AG04450 (cell line): ENCODE measurements around the gene CAPRIN1. TPM values are rescaled to one million over a fixed set of nuclear protein-coding genes. Genes with fewer than 3 reads are reported as not detected.

Experiments used
- CTCF ChIA-PET: fragments of 300-600, 350-600 bp; formaldehyde crosslinking; extraction: SDS; loops from one replicate; lab custom pipeline; 2022; ENCODE audit warnings: antibody characterized with exemption, inconsistent platforms; lab: Charles Lee
- POLR2A ChIA-PET: fragments of 350-600 bp; formaldehyde crosslinking; extraction: SDS; loops from one replicate; lab custom pipeline; 2021; ENCODE audit warnings: antibody characterized with exemption, inconsistent platforms; lab: Yijun Ruan, JAX
- DNase-seq: peaks from one replicate; pipeline ENCODE4 v3.0.0-alpha.2; 2011; ENCODE audit warnings: low read depth, low spot score
- H3K27ac ChIP-seq: one replicate; pipeline ENCODE4 v1.5.1; 2012; ENCODE audit warnings: low read depth, low read length, control low read depth
- H3K27me3 ChIP-seq: one replicate; pipeline ENCODE4 v1.6.0; 2012; ENCODE audit warnings: low read length; ENCODE audit not compliant: control insufficient read depth, insufficient read depth
- H3K4me3 ChIP-seq: 2 replicates; pipeline ENCODE4 v1.5.1; 2011; ENCODE audit warnings: mild to moderate bottlenecking, low read depth, low read length, control low read depth
- H3K9me3 ChIP-seq: 2 replicates; pipeline ENCODE4 v1.5.1; 2012; ENCODE audit warnings: low read length; ENCODE audit not compliant: control insufficient read depth, insufficient read depth
- polyA plus RNA-seq: library from polyadenylated mRNA; depleted of rRNA; stranded (reverse); fragments of >200 nt; gene quantifications from 2 replicates; pipeline ENCODE4 v1.2.3, GENCODE V29; 2011
- TF ChIP-seq, protein P1 (sequence below): IDR thresholded peaks from 2 replicates; pipeline ENCODE4 v1.5.1; 2011; ENCODE audit warnings: low read depth, low read length, control low read depth, inconsistent platforms

The CAPRIN1 gene
- polyA plus RNA-seq, 1 experiment = 251 TPM

DNA sequence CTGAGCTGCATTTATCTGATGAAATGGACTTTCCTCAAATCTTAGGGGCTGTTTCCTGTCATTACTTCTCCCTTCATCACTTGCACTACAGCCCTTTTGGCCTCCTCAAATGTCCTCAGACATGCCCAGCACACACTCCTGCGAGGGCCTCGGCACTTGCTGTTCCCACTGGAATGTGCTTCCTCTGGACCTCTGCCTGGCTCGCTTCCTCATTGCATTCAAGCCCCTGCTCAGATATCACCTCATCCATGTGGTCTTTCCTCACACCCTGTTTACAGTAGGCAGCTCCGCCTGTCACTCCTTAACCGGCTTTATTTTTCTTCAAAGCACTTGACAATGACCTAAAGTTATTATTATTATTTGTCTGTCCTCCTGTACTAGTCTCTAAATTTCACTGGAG, 62.9 kb downstream of the CAPRIN1 start:
- CTCF ChIA-PET = interaction anchor here (0.9 kb wide), 1 partner anchor 127 kb away, joined by 3 read pairs; no protein-coding TSS in a partner anchor
- H3K27me3 ChIP-seq = no peaks in the 10 kb centered on the region
- TF ChIP-seq, protein P1, sequence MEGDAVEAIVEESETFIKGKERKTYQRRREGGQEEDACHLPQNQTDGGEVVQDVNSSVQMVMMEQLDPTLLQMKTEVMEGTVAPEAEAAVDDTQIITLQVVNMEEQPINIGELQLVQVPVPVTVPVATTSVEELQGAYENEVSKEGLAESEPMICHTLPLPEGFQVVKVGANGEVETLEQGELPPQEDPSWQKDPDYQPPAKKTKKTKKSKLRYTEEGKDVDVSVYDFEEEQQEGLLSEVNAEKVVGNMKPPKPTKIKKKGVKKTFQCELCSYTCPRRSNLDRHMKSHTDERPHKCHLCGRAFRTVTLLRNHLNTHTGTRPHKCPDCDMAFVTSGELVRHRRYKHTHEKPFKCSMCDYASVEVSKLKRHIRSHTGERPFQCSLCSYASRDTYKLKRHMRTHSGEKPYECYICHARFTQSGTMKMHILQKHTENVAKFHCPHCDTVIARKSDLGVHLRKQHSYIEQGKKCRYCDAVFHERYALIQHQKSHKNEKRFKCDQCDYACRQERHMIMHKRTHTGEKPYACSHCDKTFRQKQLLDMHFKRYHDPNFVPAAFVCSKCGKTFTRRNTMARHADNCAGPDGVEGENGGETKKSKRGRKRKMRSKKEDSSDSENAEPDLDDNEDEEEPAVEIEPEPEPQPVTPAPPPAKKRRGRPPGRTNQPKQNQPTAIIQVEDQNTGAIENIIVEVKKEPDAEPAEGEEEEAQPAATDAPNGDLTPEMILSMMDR = no peak
- no peak overlapping the region for H3K4me3 ChIP-seq
- H3K9me3 ChIP-seq = no peaks in the 10 kb centered on the region
- H3K27ac ChIP-seq = no peak overlapping the region
- POLR2A ChIA-PET = no interaction called here
- no peak for DNase-seq

DNA sequence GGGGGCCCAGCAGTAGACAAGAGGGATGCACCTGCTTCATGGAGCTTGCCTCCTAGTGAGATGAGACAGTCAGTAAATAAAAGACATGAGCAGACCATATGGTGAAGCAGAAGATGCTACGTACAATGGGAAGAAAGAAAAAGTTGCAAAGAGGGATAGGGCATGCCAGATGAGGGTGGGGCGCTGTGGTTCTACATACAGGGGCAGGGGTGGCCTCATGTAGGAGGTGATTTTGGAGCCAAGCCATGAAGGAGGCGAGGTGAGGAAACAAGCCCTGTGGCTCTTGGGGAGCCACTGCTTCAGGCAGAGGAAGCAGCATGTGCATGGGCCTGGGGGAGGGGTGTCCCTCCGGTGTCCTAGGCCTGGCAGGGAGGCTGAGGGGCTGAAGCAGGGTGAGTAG, 69.1 kb downstream of the CAPRIN1 start:
- TF ChIP-seq, protein P1 = no peak
- POLR2A ChIA-PET = no interaction called here
- Histone ChIP-seq H3K9me3 (no peaks in the 10 kb centered on the region), H3K27ac (no peak overlapping the region), H3K4me3 (no peak overlapping the region), H3K27me3 (no peaks in the 10 kb centered on the region)
- no peak for DNase-seq
- CTCF ChIA-PET = no interaction called here

DNA sequence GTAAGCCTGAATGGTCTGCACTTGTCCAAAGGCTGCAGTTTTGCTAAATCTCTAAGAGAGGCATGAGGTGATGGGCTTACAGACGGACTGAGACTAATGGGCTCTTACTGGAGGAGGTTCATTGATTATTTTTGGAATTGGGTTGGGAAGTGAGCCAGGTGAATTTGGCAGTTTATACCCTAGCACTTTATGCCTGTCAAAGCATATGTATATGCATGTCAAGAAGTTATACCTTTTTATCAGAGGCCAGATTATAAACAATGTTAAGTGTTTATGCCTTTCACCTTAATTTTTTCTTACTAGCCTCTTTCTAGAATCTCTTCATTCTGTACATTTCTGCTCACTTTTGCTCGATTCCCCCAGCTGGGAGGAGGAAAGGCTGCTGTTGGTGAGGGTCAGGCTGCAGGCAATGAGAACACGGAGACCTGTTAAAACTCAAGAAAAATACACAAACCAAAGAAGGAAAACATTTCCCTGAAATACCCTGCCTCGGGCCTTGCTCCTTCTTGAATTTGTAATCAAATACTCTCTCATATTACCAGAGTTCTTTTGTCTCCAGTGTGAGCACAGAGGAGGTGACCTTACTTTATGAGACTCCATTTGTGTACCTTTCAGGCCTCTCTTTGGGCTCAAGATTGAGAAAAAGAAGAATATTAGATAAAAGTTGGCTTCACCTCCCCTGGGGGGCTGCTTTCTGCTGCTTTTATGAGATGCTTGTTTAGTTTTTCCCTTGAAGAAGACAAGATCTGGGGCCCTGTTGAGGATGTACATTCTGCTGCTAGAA, 73.5 kb downstream of the CAPRIN1 start:
- DNase-seq = no peak
- Histone ChIP-seq H3K27me3 (no peaks in the 10 kb centered on the region), H3K9me3 (no peaks in the 10 kb centered on the region), H3K27ac (peak overlapping the region; percentile 21), H3K4me3 (no peak overlapping the region)
- CTCF ChIA-PET = interaction anchor here (1.1 to 1.3 kb wide), 2 partner anchors 49 to 367 kb away, joined by 3 to 4 read pairs; no protein-coding TSS in a partner anchor
- TF ChIP-seq, protein P1 = no peak
- POLR2A ChIA-PET = no interaction called here

DNA sequence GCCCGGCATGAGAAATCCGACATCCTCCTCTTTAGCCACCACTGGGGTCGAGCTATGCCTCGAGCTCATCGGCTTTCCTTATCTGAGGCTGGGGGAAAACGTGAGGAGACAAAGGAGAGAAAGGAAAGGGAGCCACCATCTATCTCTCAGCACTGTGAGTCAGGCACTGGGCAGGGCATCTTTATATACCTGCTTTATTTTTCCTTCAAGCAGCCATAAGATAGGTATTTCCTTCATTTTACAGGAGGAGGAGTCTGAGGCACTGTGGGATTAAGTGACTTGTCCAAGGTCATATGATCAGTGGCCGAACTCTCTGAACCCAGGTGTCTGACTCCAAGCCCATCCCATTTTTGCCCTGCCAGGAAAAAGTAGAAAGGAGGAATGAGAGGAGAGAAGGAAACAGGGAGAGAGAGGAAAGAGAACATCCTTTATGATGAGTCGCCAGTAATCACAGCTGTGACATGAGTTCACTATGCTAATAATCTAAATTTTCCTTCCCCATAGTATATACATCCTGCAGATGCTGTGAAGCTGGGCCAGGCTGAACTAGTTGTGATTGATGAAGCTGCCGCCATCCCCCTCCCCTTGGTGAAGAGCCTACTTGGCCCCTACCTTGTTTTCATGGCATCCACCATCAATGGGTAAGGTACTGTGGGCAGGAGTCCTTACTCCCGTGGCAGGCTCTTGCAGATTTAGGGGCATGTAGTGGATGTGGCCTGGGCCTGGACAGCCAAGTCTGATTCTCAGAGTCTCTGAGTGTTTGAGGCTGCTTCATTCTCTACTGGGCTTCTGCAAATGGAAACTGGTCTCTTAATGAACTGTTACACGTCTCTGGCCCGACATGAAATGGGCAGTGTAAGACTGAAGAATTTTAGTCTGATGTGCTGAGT, 75.7 kb downstream of the CAPRIN1 start:
- no peaks in the 10 kb centered on the region for H3K27me3 ChIP-seq
- DNase-seq = no peak
- peak overlapping the region; percentile 68 for H3K27ac ChIP-seq
- TF ChIP-seq, protein P1 = no peak
- H3K9me3 ChIP-seq = no peaks in the 10 kb centered on the region
- H3K4me3 ChIP-seq = no peak overlapping the region
- CTCF ChIA-PET = interaction anchor here (0.6 to 2.0 kb wide), 3 partner anchors 46 to 309 kb away, joined by 3 to 6 read pairs (median 3); no protein-coding TSS in a partner anchor
- POLR2A ChIA-PET = interaction anchor here (1.2 kb wide), 1 partner anchor 22 kb away, joined by 3 read pairs; the partner anchor contains the start of gene NAT10
